Hematopoietic multipotent progenitor cell (in vitro differentiated cells): ENCODE measurements around the gene ZNF470. TPM values are rescaled to one million over a fixed set of nuclear protein-coding genes. Genes with fewer than 3 reads are reported as not detected.

Experiments used
- DNase-seq, 3 donors: peaks; one replicate each; pipeline ENCODE4 v3.0.0-alpha.2; 2011 to 2015; ENCODE audit warnings: low read depth in 2 of 3, low spot score in 2 of 3
- total RNA-seq: library from RNA; depleted of rRNA; stranded (reverse); fragments of >200 nt; gene quantifications from one replicate; pipeline ENCODE4 v1.2.3, GENCODE V29; 2012

Gene ZNF470
- total RNA-seq, 1 donor = 2.2 TPM

- no peak for DNase-seq
These were observed 41.2 kb downstream of the ZNF470 start for GRCh38 chr19:56608274-56608964.

GRCh38 chr19:56611288-56611687 is 44.0 kb downstream of the ZNF470 start:
- DNase-seq = no peak

GRCh38 chr19:56612737-56613136 is 45.5 kb downstream of the ZNF470 start:
- DNase-seq = no peak

GRCh38 chr19:56613639-56614038 is 46.4 kb downstream of the ZNF470 start:
- no peak for DNase-seq

GRCh38 chr19:56617531-56617930 is 50.3 kb downstream of the ZNF470 start:
- DNase-seq = no peak

- DNase-seq = no peak
These were observed 51.9 kb downstream of the ZNF470 start for GRCh38 chr19:56619121-56619520.

- DNase-seq = no peak
These were observed 55.1 kb downstream of the ZNF470 start for GRCh38 chr19:56622374-56622773.

- no peak for DNase-seq
These were observed 55.7 kb downstream of the ZNF470 start for GRCh38 chr19:56623006-56623405.

GRCh38 chr19:56625708-56626107 is 58.4 kb downstream of the ZNF470 start:
- DNase-seq = no peak

- DNase-seq = no peak
These were observed 65.8 kb downstream of the ZNF470 start for GRCh38 chr19:56633021-56633420.

GRCh38 chr19:56637976-56638555 is 70.8 kb downstream of the ZNF470 start:
- DNase-seq = peak in 2 of 3 donors; percentile 90 to 94

Other genes starting within 250 kb of the ZNF470 start
- 3.0 TPM for gene ZNF582, start 173.9 kb upstream of the ZNF470 start, total RNA-seq
- 3.5 TPM for gene ZNF583, start 163.1 kb upstream of the ZNF470 start, total RNA-seq
- 5.7 TPM for gene ZNF667, start 90.1 kb upstream of the ZNF470 start, total RNA-seq
- 2.2 TPM for gene ZNF471, start 59.6 kb upstream of the ZNF470 start, total RNA-seq
- gene ZFP28, start 28.5 kb upstream of the ZNF470 start, total RNA-seq = 2.7 TPM
- gene ZNF71, start 27.8 kb downstream of the ZNF470 start, total RNA-seq = 15.9 TPM
- 0.27 TPM for gene SMIM17, start 75.7 kb downstream of the ZNF470 start, total RNA-seq
- 10.5 TPM for gene ZNF835, start 104.3 kb downstream of the ZNF470 start, total RNA-seq